ENCODE results near the gene LRPPRC. TPM values are rescaled to one million over a fixed set of nuclear protein-coding genes. Genes with fewer than 3 reads are reported as not detected.

LRPPRC gene
- 85.4 and 146 TPM in 2 replicates for total RNA-seq

DNA sequence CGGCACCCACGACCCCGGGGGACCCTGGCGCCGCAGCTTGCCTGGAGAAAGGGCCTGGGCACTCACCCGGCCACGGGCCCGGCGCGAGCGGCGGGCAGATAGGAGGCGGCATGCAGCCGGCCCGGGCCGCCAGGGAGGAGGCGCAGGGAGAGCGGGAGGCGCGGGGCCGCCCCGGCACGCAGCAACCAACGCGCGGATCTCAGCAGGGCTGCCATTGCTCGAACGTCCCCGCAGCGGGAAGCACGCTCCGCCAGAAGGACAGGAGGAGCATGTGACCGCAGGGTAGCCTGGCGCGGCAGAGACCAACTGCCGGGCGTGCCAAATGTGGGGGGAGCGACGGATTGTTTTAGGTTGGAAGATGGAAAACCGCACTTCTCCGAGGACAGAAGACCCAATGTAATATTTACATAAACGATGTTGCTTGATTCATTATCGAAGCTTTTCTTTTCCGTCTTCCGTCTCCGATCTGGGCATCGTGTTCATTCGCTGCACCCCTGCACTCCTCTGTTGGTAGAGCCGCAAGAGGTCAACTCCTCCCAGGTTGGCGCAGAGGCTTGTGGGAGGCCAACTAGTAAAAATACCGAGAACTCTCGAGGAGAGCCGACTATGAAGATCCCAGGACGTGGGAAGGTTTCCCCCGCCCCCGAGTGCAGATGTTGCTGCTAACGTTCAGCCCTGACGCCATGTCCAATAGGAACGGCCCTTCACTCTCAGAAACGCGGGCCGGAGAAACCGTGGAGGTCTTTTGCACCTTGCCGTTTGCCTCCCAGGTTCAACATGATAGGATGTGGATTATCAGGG, at the start of gene LRPPRC:
Gene LRPPRC (minus strand): TSS at position 257 of the 801 bp plus-strand sequence. CDS start 42 bp downstream, at position 215.

GRCh38 chr2:43838560-43839267, 157.1 kb downstream of the LRPPRC start, which contains the start of the genes ABCG5 and ABCG8:
ABCG5 (minus strand) TSS chr2:43838839; CDS start chr2:43838679, 160 bp downstream.
ABCG8 (plus strand) TSS chr2:43838971; CDS start chr2:43839054, 83 bp downstream.

Other genes starting within 250 kb of the LRPPRC start
- gene DYNC2LI1, start 221.9 kb downstream of the LRPPRC start, total RNA-seq = 15.0 and 17.7 TPM in 2 replicates
- not detected in 2 replicates for gene ABCG5, start 157.2 kb downstream of the LRPPRC start, total RNA-seq
- gene ABCG8, start 157.0 kb downstream of the LRPPRC start, total RNA-seq = not detected in 2 replicates
- 30.6 and 32.8 TPM in 2 replicates for gene PPM1B, start 172.9 kb upstream of the LRPPRC start, total RNA-seq